Ishikawa (cell line): ENCODE data around the gene MBNL1.

Source experiments
- CREB1 ChIP-seq: IDR thresholded peaks from 2 replicates; pipeline ENCODE4 v1.6.1; 2012; ENCODE audit warnings: low read depth
- EP300 ChIP-seq: IDR thresholded peaks from 2 replicates; pipeline ENCODE4 v1.6.1; 2012; ENCODE audit warnings: borderline replicate concordance
- RAD21 ChIP-seq: IDR thresholded peaks from 2 replicates; pipeline ENCODE4 v1.6.1; 2012; ENCODE audit warnings: low read depth
- TAF1 ChIP-seq: IDR thresholded peaks from 2 replicates; pipeline ENCODE4 v1.6.1; 2012; ENCODE audit warnings: low read depth, mild to moderate bottlenecking
- TF ChIP-seq, protein P1 (sequence below): IDR thresholded peaks from 2 replicates; pipeline ENCODE4 v1.6.1; 2012

DNA sequence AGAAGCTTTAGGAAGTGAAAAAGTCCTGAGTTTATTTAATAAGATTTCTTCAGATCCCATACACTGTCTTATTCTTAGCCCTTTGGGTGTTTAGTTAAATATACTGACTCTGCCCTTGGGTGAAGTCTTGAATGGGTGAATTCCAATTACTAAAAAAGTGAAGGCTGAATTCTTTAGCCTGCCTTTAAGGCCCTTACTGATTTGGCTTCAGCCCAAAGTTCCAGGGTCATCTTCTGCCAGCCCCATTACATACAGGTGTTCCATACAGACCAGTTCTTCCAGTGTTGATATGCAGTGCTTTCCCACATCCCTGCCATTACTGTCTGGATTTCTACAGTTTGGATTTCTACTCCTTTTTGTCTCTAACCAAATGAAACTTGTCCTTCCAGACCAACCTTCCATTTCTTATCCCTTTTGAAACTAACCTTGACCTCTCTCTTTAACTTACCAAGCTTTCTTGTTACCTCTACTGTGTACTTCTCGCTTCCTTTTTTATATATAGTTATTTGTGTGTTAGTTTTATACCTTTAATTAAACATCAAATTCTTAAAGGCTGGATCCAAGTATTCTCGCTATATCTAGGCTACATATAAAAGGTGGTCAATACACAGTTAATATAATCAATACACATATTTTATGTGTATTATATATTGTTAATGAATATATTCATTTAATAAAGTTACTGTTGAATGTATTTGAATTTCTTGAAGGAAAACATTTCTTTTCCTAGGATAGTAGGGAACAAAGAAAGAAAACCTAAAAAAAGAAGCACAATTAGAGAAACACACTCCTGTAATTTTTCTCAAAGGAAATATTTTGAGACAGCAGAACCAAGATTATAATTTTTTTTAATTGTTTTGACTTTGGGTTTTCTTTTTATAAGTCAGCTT, 15.0 kb downstream of the MBNL1 start:
- TF ChIP-seq, protein P1, sequence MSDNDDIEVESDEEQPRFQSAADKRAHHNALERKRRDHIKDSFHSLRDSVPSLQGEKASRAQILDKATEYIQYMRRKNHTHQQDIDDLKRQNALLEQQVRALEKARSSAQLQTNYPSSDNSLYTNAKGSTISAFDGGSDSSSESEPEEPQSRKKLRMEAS: no peak
- TF ChIP-seq TAF1: no peak
- no peak for TF ChIP-seq RAD21
- TF ChIP-seq CREB1: no peak
- no peak for TF ChIP-seq EP300
